ENCODE measurements around the gene TOP1.

TOP1 gene

DNA sequence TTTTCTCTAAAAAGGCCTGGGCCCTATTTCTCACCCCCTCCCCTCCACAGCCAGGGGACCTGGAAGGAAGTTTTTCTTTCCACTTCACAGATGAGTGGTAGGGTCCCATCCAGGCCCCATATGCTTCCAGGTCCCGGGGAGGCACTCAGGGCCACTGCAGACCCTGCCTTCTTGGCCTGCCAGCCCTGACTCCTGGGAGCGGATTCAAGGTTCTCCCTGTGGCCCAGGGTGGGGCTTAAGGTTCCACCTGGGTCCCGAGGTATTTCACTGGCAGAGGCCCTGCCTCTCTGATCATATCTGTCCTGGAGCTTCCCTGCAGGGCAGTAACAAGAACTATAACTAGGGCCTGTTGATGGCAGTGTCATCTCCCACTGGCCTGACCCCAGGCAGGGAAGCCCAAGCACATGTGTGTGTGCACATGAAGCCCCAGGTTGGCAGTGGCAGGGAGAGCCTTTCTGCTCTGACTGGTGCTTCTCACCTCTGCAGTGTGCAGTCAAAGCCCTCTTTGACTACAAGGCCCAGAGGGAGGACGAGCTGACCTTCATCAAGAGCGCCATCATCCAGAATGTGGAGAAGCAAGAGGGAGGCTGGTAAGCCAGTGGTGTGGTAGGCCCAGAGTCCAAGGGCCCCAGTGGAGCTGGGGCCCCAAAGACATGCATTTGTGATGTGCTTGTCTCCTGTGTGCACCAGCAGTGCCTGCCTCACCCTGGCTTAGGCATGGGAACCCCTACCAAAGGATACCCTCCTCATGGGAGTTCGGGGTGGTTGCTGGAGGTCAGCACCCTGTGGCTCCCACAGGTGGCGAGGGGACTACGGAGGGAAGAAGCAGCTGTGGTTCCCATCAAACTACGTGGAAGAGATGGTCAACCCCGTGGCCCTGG lies 139.9 kb downstream of the TOP1 start:
- DNase-seq (ENCODE audit: low read depth), result no peak

DNA sequence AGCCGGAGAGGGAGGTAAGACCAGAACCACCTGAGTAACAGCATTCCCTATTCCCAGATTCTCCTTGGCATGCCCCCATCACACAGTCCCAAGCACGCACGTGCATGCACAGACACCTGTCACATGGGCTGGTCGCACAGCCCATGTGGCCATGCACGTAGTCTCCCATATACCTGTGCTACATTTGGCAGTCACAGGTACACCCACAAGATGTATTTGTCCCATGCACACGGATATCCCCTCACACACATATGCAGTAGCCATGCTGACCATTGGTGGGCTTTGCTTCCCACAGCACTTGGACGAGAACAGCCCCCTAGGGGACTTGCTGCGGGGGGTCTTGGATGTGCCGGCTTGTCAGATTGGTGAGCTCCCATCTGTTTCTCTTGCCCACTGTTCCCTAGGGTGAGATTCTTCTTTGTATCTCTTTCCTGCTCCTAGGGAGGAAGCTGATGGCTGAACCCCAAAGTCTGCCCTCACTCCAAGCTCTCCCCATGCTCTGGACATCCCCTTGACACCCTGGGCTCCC lies 140.6 kb downstream of the TOP1 start:
- no peak for DNase-seq (ENCODE audit: low read depth)

DNA sequence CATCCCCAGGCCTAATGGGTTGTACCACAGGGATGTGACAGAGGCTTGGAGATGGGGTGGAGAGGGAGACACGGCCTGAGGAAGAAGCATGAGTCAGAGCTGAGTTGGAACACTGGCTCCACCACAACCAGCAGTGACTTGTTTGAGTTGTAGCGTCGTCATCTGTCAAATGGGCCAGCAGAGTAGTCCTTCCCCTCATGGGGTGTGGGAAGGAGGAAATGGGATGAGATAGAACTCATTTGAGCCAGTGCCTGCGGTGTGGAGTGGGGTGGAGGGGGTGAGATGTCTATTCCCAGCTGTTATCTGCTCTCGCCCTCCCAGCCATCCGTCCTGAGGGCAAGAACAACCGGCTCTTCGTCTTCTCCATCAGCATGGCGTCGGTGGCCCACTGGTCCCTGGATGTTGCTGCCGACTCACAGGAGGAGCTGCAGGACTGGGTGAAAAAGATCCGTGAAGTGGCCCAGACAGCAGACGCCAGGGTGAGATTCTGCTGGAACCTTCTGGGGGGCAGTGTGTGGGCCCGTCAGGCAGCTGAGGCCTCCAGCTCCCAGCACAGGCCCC lies 141.2 kb downstream of the TOP1 start:
- no peak for DNase-seq (ENCODE audit: low read depth)

DNA sequence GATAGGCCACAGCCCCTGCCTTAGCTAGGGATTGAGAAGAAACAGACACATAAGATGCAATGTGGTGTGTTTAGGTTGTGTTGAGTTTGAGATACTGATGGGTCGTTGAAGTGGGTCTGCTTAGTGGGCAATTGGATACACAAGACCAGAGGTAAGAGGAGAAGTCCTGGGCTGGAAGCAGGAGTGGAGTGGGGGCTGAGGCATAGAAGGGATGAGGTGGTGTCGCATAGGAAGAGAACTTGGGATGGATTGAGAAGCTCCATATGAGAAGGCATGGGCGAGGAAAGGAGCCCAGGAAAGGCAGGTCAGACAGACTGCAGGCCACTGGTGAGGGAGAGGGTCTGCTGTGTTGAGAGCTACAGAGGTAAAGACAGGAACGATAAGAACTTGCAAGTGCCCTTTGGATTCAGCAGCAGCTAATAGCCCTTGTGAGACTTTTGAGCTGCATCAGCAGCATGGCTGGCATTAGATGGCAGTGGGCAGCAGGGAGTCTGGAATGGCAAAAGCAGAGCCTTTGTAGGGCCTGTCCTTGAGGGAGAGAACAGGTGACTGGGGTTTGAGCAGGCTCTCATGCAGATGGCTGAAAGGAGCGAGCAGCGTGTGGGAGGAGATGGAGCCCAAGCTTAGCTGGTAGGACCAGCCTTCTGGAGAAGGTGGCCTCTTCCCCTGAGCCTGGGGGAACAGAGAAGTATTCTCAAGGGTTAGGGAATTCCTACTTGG lies 141.9 kb downstream of the TOP1 start:
- DNase-seq (ENCODE audit: low read depth), result no peak

DNA sequence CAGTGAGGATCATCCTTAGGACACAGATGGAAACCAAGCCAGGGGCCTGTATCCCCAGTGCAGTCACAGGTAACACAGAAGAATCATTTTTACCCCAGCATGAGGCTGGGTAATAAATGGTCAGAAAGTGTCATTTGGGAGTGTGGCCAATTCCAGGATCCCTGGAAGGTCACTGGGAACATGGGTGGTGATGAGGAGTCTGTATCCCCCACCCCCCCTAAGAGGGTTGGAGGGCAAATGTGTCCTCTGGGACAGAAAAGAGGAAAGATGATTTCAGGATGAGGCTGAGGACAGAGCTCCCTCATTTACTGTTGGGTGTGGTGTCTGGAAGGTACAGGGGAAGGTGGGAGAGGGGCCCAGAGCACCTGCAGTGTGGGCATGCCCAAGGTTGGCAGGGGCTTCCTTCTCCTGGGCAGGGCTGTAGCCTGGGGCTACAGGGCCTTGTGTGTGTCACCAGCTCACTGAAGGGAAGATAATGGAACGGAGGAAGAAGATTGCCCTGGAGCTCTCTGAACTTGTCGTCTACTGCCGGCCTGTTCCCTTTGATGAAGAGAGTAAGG lies 143.2 kb downstream of the TOP1 start:
- DNase-seq (ENCODE audit: low read depth), result no peak

DNA sequence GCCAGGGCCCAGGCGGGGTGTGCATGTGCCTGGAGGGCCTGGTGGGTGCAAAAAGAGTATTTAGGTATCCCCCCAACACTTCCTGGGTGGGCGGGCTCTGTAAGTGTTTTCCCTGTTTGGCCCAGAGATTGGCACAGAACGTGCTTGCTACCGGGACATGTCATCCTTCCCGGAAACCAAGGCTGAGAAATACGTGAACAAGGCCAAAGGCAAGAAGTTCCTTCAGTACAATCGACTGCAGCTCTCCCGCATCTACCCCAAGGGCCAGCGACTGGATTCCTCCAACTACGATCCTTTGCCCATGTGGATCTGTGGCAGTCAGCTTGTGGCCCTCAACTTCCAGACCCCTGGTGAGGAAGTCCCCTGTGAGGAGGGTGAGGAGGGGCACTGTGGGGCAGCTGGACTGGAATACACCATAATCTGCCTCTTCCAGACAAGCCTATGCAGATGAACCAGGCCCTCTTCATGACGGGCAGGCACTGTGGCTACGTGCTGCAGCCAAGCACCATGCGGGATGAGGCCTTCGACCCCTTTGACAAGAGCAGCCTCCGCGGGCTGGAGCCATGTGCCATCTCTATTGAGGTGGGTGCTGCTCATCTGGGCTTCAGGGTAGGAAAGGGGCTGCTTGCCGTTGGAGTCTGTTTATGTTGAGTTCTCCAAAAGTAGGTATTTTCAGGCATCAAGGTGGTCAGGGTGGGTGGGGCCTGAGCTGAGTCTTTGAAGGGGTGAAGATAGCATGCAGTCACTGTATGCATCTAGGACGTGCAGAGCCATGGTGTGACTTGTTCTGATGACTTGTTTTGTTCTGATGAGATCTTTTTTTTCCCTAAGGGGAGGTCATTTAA lies 143.9 kb downstream of the TOP1 start:
- no peak for DNase-seq (ENCODE audit: low read depth)

DNA sequence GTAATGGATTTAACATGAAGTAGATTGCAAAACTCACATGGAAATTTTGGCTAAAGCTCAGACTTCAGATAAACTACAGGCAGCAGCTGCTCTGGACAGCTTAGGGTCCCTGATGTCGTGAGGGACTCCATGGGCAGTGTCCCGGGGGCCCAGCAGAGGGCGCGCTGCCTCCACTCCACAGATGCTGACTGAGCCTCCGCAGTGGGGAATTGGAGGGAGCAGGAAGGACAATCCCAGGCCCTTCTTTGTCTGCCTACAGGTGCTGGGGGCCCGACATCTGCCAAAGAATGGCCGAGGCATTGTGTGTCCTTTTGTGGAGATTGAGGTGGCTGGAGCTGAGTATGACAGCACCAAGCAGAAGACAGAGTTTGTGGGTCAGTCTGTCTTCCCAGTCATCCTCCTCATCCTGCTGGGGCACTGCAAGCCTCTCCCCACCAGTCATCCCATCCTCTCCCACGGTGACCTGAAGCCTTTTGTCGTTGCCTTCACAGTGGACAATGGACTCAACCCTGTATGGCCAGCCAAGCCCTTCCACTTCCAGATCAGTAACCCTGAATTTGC lies 144.6 kb downstream of the TOP1 start:
- peak; percentile 54 for DNase-seq (ENCODE audit: low read depth)

DNA sequence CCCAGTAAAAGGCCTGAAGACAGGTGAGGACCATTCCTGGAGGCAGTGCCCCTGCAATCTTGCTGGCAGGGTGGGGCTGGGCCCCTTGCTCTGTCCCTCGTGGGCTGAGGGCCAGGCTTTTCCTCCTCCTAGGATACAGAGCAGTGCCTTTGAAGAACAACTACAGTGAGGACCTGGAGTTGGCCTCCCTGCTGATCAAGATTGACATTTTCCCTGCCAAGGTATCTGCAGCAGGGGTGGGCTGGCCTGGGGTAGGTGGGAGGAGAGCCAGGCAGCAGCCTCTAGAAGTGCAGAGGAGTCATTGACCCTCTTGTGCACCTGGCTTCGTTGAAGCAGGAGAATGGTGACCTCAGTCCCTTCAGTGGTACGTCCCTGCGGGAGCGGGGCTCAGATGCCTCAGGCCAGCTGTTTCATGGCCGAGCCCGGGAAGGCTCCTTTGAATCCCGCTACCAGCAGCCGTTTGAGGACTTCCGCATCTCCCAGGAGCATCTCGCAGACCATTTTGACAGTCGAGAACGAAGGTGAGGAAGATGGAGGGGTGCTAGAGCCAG lies 145.2 kb downstream of the TOP1 start:
- DNase-seq (ENCODE audit: low read depth), result no peak

All from activated T-cell treated with anti-CD3 and anti-CD28 coated beads for 48 hours (primary cell).